Esophagus muscularis mucosa (tissue), 4 donors: ENCODE data around the gene N4BP2L1. TPM values are rescaled to one million over a fixed set of nuclear protein-coding genes. Genes with fewer than 3 reads are reported as not detected.

Experiments
- DNase-seq: peaks from one replicate; pipeline ENCODE4 v3.0.0-alpha.2; 2017; ENCODE audit errors: extremely low spot score
- H3K27ac ChIP-seq, 4 donors: fragments of 200-600 bp; sonication (generic); replicated peaks in 1 of 4; 1 replicate in 3 of 4; 2 replicates in 1 of 4; pipeline ENCODE4 v1.5.1; 2016 to 2019; ENCODE audit warnings: mild to moderate bottlenecking in 1 of 4
- H3K27me3 ChIP-seq, 4 donors: fragments of 200-600 bp; sonication (generic); one replicate each; pipeline versions ENCODE4 v1.5.1 to v1.6.0; 2016 to 2019
- H3K36me3 ChIP-seq, 4 donors: fragments of 200-600 bp; sonication (generic); one replicate each; pipeline ENCODE4 v1.5.1; 2016 to 2019
- H3K4me1 ChIP-seq, 4 donors: fragments of 200-600 bp; sonication (generic); one replicate each; pipeline ENCODE4 v1.5.1; 2016 to 2019
- H3K4me3 ChIP-seq, 4 donors: fragments of 200-600 bp; sonication (generic); 1 replicate in 2 of 4; 2 replicates in 2 of 4; pipeline ENCODE4 v1.5.1; 2016 to 2019; ENCODE audit warnings: mild to moderate bottlenecking in 4 of 4, moderate library complexity in 1 of 4
- H3K9me3 ChIP-seq, 4 donors: fragments of 200-600 bp; sonication (generic); 1 replicate in 3 of 4; 2 replicates in 1 of 4; pipeline ENCODE4 v1.5.1; 2016 to 2019
- EP300 ChIP-seq: sonication (generic); formaldehyde crosslinking; IDR thresholded peaks from one replicate; pipeline ENCODE4 v1.6.1; 2017; ENCODE audit warnings: antibody characterized with exemption
- POLR2A ChIP-seq: fragments of 450-650 bp; IDR thresholded peaks from one replicate; pipeline ENCODE4 v1.6.1; 2017; ENCODE audit warnings: antibody characterized with exemption, moderate library complexity, mild to moderate bottlenecking, low read depth
- POLR2AphosphoS5 ChIP-seq, 2 donors: sonication (generic); formaldehyde crosslinking; IDR thresholded peaks; one replicate each; pipeline ENCODE4 v1.6.1; 2017; ENCODE audit warnings: antibody characterized with exemption in 2 of 2
- WGBS: methylation state at CpG from one replicate; pipeline ENCODE4 v1.1.5; 2018; 5-methylcytosine and 5-hydroxymethylcytosine counted together
- intact Hi-C: fragments of 100-400 bp; cut with DNase I; formaldehyde crosslinking; loops from one replicate; pipeline ENCODE4 v1.15.1; 2023
- total RNA-seq, 4 donors: library from RNA; depleted of rRNA; stranded (reverse); fragments of >200 nt; gene quantifications; one replicate each; pipeline versions ENCODE4 v1.1.0 to v1.2.1, GENCODE V29; 2016
- TF ChIP-seq, protein P1 (sequence below), 3 experiments: fragments of 200-600 bp in 2 of 3; fragments of 450-650 bp in 1 of 3; sonication (generic) in 2 of 3; IDR thresholded peaks; one replicate each; pipeline ENCODE4 v1.5.1; 2017 to 2019; ENCODE audit warnings: antibody characterized with exemption in 3 of 3, mild to moderate bottlenecking in 2 of 3, moderate library complexity in 1 of 3

The N4BP2L1 gene
- total RNA-seq, 4 donors from 2014 or later: 9.0 to 19.6 (median 11.6) TPM

DNA sequence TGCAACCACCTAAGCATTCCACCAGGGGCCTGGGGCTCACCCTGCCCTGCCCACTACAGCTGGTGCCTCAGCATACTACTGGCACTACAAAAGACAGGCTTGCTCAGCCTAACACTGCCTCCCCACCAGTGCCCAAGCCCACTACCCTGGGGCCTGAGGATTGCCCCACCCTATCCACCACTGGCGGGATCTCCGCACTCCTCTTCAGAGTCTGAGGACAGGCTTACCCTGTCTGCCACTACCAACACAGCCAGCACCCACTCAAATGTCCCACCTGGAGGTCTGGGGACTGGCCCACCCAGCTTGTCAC lies 27.6 kb upstream of the N4BP2L1 start:
- Histone ChIP-seq H3K36me3 (peaks cover 7 to 44% (median 10%) of the 10 kb centered on the region in 4 donors), H3K27ac (no peak overlapping the region), H3K9me3 (peaks cover 0 to 26% (median 19%) of the 10 kb centered on the region in 4 donors), H3K4me1 (peaks cover 0 to 3% (median 0%) of the 10 kb centered on the region in 4 donors), H3K4me3 (no peak overlapping the region), H3K27me3 (no peaks in the 10 kb centered on the region)
- TF ChIP-seq EP300: no peak
- intact Hi-C loops: no loop called here
- WGBS: no CpG with 5 or more reads among the region's 2 CpGs
- no peak for DNase-seq

DNA sequence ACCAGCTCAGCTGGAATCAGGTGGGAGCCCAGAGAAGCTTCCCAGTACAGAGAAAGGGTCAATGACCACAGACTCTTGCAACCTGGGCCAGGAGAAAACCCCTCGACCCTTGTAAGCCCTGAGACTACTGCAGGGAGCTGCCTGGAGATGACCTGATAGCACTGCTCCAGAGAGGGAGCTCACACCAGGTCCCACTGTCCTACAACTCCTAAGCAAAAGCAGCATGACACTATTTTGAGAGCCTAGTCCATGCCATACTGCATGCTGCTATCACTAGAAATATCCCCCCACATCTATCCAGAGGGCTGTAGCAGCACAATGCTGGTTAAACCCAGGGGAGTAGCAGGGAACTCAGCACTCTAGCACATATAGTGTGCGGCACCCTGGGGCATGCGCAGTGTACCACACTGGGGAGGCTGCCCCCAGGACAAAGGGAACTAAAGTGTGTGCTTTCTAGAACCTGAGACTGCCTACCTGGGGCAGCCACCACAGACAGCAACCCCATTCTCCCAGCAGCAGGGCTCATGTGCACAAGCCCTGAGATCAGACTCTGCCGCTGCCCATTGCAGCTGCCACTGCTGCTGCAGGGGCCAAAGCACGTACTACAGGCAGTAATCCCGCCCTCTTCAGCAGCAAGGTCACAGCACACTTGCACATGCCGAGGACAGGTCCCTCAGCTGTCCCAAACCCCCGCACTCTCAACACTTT lies 27.1 kb upstream of the N4BP2L1 start:
- no peak for DNase-seq
- H3K27me3 ChIP-seq: no peaks in the 10 kb centered on the region
- H3K36me3 ChIP-seq: peaks cover 7 to 44% (median 10%) of the 10 kb centered on the region in 4 donors
- TF ChIP-seq POLR2A (no peak), POLR2AphosphoS5 (IDR thresholded peaks at IDR 0.05) (no peak), EP300 (no peak)
- TF ChIP-seq, protein P1, sequence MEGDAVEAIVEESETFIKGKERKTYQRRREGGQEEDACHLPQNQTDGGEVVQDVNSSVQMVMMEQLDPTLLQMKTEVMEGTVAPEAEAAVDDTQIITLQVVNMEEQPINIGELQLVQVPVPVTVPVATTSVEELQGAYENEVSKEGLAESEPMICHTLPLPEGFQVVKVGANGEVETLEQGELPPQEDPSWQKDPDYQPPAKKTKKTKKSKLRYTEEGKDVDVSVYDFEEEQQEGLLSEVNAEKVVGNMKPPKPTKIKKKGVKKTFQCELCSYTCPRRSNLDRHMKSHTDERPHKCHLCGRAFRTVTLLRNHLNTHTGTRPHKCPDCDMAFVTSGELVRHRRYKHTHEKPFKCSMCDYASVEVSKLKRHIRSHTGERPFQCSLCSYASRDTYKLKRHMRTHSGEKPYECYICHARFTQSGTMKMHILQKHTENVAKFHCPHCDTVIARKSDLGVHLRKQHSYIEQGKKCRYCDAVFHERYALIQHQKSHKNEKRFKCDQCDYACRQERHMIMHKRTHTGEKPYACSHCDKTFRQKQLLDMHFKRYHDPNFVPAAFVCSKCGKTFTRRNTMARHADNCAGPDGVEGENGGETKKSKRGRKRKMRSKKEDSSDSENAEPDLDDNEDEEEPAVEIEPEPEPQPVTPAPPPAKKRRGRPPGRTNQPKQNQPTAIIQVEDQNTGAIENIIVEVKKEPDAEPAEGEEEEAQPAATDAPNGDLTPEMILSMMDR (IDR thresholded peaks at IDR 0.05): no peak
- H3K4me1 ChIP-seq: peaks cover 0 to 3% (median 0%) of the 10 kb centered on the region in 4 donors
- H3K27ac ChIP-seq: no peak overlapping the region
- no peak overlapping the region for H3K4me3 ChIP-seq
- peaks cover 0 to 26% (median 19%) of the 10 kb centered on the region in 4 donors for H3K9me3 ChIP-seq
- 91% methylated on average over 6 of the region's 8 CpGs for WGBS
- intact Hi-C loops: no loop called here

DNA sequence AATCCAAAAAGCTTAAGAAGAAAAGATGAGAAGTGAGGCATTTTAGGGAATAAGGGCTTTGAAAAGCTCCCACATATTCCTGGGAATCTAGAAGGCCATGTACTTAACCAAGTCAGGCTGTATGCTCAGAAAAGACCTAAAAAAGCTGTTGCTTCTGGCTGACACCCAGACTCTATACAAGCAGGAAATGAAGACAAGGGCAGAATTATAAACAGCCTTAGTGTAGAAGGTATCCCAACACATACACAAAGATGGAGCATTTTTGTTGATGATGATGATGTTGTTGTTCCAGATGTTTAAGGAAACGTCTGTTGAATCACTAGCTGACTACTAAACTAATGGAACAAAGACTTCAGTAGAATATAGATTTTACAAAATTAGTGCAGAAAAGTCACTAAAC lies 26.1 kb upstream of the N4BP2L1 start:
- Histone ChIP-seq H3K36me3 (peaks cover 7 to 44% (median 10%) of the 10 kb centered on the region in 4 donors), H3K27me3 (no peaks in the 10 kb centered on the region), H3K4me3 (no peak overlapping the region), H3K27ac (no peak overlapping the region), H3K4me1 (peaks cover 0 to 3% (median 0%) of the 10 kb centered on the region in 4 donors), H3K9me3 (peaks cover 0 to 26% (median 19%) of the 10 kb centered on the region in 4 donors)
- intact Hi-C loops: no loop called here
- 73% methylated on average over 1 of the region's 1 CpG for WGBS
- no peak for DNase-seq
- TF ChIP-seq POLR2AphosphoS5 (IDR thresholded peaks at IDR 0.05) (no peak), EP300 (no peak), POLR2A (no peak)
- TF ChIP-seq, protein P1 (IDR thresholded peaks at IDR 0.05): no peak

DNA sequence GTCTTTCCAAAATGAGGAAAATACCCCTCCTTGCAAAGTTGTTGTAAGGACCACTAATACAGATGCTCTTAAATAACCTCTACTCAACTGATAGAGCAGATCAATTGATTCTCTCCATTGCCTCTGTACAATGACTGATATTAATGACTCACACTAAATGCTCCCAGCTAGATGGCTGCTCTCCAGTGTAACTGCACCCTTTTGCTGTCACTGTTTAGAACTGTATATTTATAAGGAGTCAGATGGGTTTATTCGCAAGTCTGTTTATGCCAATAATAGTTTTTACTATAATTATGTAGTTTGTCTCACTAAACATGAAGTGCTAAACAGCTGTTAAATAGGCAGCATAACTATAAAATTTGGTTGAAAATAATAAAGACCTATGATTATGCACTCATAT lies 21.0 kb upstream of the N4BP2L1 start:
- H3K36me3 ChIP-seq: peaks cover 0 to 19% (median 6%) of the 10 kb centered on the region in 4 donors
- 89% methylated on average over 1 of the region's 1 CpG for WGBS
- TF ChIP-seq, protein P1 (IDR thresholded peaks at IDR 0.05): no peak
- no peak for TF ChIP-seq POLR2A
- intact Hi-C loops: no loop called here
- H3K4me1 ChIP-seq: no peaks in the 10 kb centered on the region
- H3K4me3 ChIP-seq: no peak overlapping the region
- no peaks in the 10 kb centered on the region for H3K27me3 ChIP-seq
- peaks cover 0 to 8% (median 6%) of the 10 kb centered on the region in 4 donors for H3K9me3 ChIP-seq
- no peak for DNase-seq
- H3K27ac ChIP-seq: no peak overlapping the region

DNA sequence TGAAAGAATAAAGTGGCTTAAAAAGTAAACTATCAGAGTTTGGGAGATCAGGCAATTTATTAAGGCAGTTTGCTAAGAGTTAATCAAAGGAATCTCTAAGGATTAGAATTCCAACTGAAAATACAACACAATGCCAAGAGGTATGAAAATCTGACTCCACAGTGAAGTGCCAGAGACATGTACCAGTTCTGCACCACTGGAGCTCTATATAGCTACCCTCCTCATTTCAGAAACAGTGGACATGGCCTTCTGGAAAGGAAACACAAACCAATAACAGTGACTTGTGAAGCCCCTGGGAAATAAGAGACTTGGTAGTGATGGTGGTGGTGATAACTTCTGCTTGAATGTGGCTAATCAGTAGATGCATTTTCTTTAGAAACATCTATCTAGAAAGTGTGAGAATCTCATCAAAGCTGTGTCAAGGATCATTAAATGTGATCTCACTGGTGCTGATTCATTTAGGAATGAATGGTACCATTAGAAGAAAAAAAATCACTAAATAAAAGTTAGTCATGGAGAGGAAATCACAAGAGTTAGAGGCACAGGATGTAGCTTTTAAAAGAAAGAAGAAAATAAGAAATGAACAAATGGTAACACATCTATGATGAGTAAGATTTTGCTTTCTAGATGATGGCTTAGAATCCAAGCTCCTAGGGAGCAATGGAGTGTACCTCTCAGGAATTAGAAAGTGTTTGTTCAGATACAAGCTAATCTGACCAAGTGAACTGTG lies 20.1 kb upstream of the N4BP2L1 start:
- intact Hi-C loops: no loop called here

More for the DNA sequence above, 20.1 kb upstream of the N4BP2L1 start:
- H3K27ac ChIP-seq: no peak overlapping the region
- no peak for DNase-seq
- no peak for TF ChIP-seq EP300
- TF ChIP-seq POLR2A: no peak
- no peak for TF ChIP-seq POLR2AphosphoS5 (IDR thresholded peaks at IDR 0.05)
- TF ChIP-seq, protein P1 (IDR thresholded peaks at IDR 0.05): no peak
- peaks cover 0 to 11% (median 6%) of the 10 kb centered on the region in 4 donors for H3K36me3 ChIP-seq
- H3K27me3 ChIP-seq: no peaks in the 10 kb centered on the region
- H3K4me1 ChIP-seq: no peaks in the 10 kb centered on the region
- H3K4me3 ChIP-seq: no peak overlapping the region
- peaks cover 0 to 8% (median 6%) of the 10 kb centered on the region in 4 donors for H3K9me3 ChIP-seq
